ENCODE results near the gene MT1A. TPM values are rescaled to one million over a fixed set of nuclear protein-coding genes. Genes with fewer than 3 reads are reported as not detected.

The MT1A gene
- total and polyA plus RNA-seq, 2 of the 8 experiments (the other 6 are each of a cell fraction or from before 2014, with no cell fraction given), result not detected

- Histone ChIP-seq H2BK12ac (ENCODE audit: low read depth, low read length) (no peak overlapping the region; the same call in 1 of the 2 replicates), H3K9ac (replicated peaks in 1 of 4; ENCODE audit: extremely low read depth in 1 of 4, low read depth in 3 of 4, low read length in 3 of 4) (no peak overlapping the region), H3K4me1 (replicated peaks in 1 of 4; ENCODE audit: control insufficient read depth in 3 of 4, insufficient read depth in 4 of 4, low read length in 3 of 4) (peaks cover 3 to 22% (median 15%) of the 10 kb centered on the region in 4 experiments), H2AFZ (ENCODE audit: low read length) (no peak overlapping the region), H3K79me2 (ENCODE audit: control insufficient read depth in 1 of 2, insufficient read depth in 2 of 2, low read length in 2 of 2) (no peaks in the 10 kb centered on the region), H3K27ac (ENCODE audit: low read depth, low read length) (no peak overlapping the region), H4K5ac (ENCODE audit: insufficient read length, low read depth, low read length) (no peak overlapping the region), H4K91ac (replicated peaks; ENCODE audit: insufficient read length, low read length) (no peak overlapping the region), H3K9me3 (ENCODE audit: insufficient read depth in 2 of 2, low read depth in 1 of 2, low read length in 1 of 2) (no peaks in the 10 kb centered on the region), H4K8ac (ENCODE audit: extremely low read depth, insufficient read depth, low read length) (no peak overlapping the region), H3K4me3 (ENCODE audit: extremely low read depth in 1 of 4, insufficient read depth in 2 of 4, low read depth in 3 of 4, low read length in 4 of 4) (peak overlapping the region in 1 of 4 experiments; percentile 52; a peak in 2 of 8 replicates), H2BK5ac (ENCODE audit: low read depth, low read length) (no peak overlapping the region), H2BK15ac (ENCODE audit: low read length) (no peak overlapping the region), H3K14ac (ENCODE audit: insufficient read length) (no peak overlapping the region), H2BK120ac (replicated peaks; ENCODE audit: low read depth, low read length) (no peak overlapping the region), H3K18ac (ENCODE audit: extremely low read depth, low read length) (no peak overlapping the region), H2BK20ac (ENCODE audit: low read length) (no peak overlapping the region; the same call in 1 of the 2 replicates), H2AK5ac (ENCODE audit: low read depth, low read length) (no peak overlapping the region), H3K4ac (replicated peaks; ENCODE audit: insufficient read length, low read depth, low read length) (no peak overlapping the region), H3K56ac (replicated peaks; ENCODE audit: insufficient read length, low read depth, low read length) (no peak overlapping the region), H3K4me2 (ENCODE audit: insufficient read depth in 1 of 2, low read depth in 2 of 2, low read length in 2 of 2) (peak overlapping the region; percentile 74 to 92; a peak in 3 of 4 replicates), H3K23me2 (ENCODE audit: low read depth, low read length) (peaks cover 10% of the 10 kb centered on the region; the same call in 1 of the 2 replicates), H4K20me1 (replicated peaks in 1 of 2; ENCODE audit: control insufficient read depth in 1 of 2, insufficient read depth in 2 of 2, low read length in 2 of 2) (peaks cover 2 to 9% of the 10 kb centered on the region in 2 experiments), H3K36me3 (ENCODE audit: control insufficient read depth in 2 of 4, insufficient read depth in 4 of 4, low read length in 3 of 4) (no peaks in the 10 kb centered on the region), H3K27me3 (replicated peaks in 1 of 4; ENCODE audit: control insufficient read depth in 3 of 4, extremely low read depth in 1 of 4, insufficient read depth in 3 of 4, low read length in 3 of 4) (peaks cover 60 to 83% (median 75%) of the 10 kb centered on the region in 4 experiments), H3K79me1 (ENCODE audit: low read depth, low read length) (no peaks in the 10 kb centered on the region), H3K23ac (ENCODE audit: insufficient read length) (no peak overlapping the region)
- ChIA-PET POLR2A (ENCODE audit: partially characterized antibody) (interaction anchor here (0.6 to 13.9 kb wide), 10 partner anchors 10 to 63 kb away, joined by 3 to 205 read pairs (median 8); partner anchors contain the start of genes MT1B, MT1E, MT1F and MT1X), CTCF (ENCODE audit: partially characterized antibody) (interaction anchor here (0.5 to 4.6 kb wide), 8 partner anchors 8 to 885 kb away, joined by 3 to 29 read pairs (median 4); partner anchors contain the start of gene MT1E)
- TF ChIP-seq TAF7 (optimal IDR thresholded peaks at IDR 0.05; ENCODE audit: borderline replicate concordance, low read depth, low read length) (no peak), MAFK (IDR thresholded peaks at IDR 0.05; ENCODE audit: low read depth, low read length) (no peak), TCF12 (IDR thresholded peaks at IDR 0.05; ENCODE audit: low read depth, low read length) (no peak), POU5F1 (IDR thresholded peaks at IDR 0.05; ENCODE audit: low read depth, low read length) (no peak), ATF2 (IDR thresholded peaks at IDR 0.05; ENCODE audit: low read length) (no peak), TEAD4 (IDR thresholded peaks at IDR 0.05; ENCODE audit: low read depth, low read length) (no peak), KDM4A (IDR thresholded peaks at IDR 0.05; ENCODE audit: low read depth, low read length, severe bottlenecking) (no peak), NANOG (IDR thresholded peaks at IDR 0.05; ENCODE audit: insufficient read depth, low read depth, low read length, poor library complexity, severe bottlenecking) (no peak), RXRA (IDR thresholded peaks at IDR 0.05; ENCODE audit: insufficient read depth, low read depth, low read length) (no peak)
- 18% methylated on average over 2 of the region's 2 CpGs; no CpG with 5 or more reads in 1 of the 2 experiments for WGBS, 2 experiments (ENCODE audit: extremely low coverage in 1 of 2, insufficient coverage in 1 of 2, insufficient read length in 1 of 2, insufficient replicate concordance in 2 of 2, low coverage in 1 of 2, low lambda C conversion rate in 2 of 2, missing lambda C conversion rate in 1 of 2)
- DNase-seq (ENCODE audit: low read depth in 1 of 2, low spot score in 2 of 2), result no peak
- no peak for FAIRE-seq
These were observed 32.1 kb downstream of the MT1A start for GRCh38 chr16:56670620-56670934.

Measured in H1 (cell line).